Activated naive CD4-positive, alpha-beta T cell (primary cell): ENCODE results near the gene KRTAP4-12.
"Not testable (repeated sequence)": the region's sequence is repeated elsewhere in the genome, so short reads cannot be mapped to it uniquely, and the experiment has no call there.

Experiments used
- DNase-seq, 4 experiments: peaks; one replicate each; lab custom pipeline; 2025; lab: John Stamatoyannopoulos, UW

The KRTAP4-12 gene

DNA sequence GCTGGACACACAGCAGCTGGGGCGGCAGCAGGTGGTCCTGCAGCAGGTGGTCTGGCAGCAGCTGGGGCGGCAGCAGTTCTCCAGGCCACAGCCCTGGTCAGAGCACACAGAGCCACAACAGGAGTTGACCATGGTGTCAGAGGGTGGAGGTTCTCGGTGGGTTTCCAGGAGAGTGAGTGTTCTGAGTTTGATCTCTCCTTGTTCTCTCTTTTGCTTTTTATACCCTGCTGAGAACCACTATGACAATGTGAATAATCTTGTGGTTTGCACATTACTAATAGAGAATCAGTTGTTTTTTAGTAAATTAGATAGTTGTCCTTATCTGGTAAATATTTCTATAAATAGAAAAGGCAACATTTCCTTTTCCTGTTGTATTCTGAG, at the start of gene KRTAP4-12:
KRTAP4-12 (minus strand) TSS at position 192 of the 381 bp plus-strand sequence; CDS start at position 132, 60 bp downstream.
- DNase-seq: not testable (repeated sequence)

GRCh38 chr17:41171886-41172285, 47.9 kb upstream of the KRTAP4-12 start:
- no peak for DNase-seq

DNA sequence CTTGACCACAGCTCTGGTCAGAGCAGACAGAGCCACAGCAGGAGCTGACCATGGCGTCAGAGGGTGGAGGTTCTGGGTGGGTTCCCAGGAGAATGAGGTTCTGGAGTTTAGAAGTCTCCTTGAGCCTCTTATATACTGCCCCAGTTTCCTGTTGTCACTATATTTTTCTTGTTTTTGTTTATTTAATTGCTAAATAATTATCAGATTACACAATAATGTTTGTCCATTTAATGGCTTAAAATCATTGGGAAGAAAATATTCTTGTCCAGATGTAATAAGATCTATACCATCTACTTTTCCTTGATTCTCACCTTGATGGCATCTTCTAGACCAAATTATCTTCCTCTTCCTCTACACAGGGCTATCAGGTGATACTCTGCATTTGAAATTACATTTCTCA, 44.1 kb upstream of the KRTAP4-12 start, which contains the start of gene KRTAP4-3:
KRTAP4-3 (minus strand) TSS at position 101 of the 400 bp plus-strand sequence; CDS start at position 52, 49 bp downstream.
- DNase-seq: no peak

DNA sequence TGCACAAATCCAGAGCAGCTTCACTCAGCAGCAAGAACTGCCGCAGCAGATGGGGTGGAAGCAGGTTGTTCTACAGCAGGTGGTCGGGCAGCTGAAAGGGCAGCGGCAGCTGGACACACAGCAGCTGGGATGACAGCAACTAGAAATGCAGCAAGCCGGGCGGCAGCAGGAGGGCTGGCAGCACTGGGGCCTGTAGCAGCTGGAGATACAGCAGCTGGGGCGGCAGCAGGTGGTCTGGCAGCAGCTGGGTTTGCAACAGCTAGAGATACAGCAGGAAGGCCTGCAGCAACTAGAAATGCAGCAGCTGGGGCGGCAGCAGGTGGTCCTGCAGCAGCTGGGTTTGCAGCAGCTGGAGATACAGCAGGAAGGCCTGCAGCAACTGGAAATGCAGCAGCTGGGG, 43.6 kb upstream of the KRTAP4-12 start:
- DNase-seq: no peak

- no peak for DNase-seq
Measured at GRCh38 chr17:41163828-41164227, 39.8 kb upstream of the KRTAP4-12 start.

DNA sequence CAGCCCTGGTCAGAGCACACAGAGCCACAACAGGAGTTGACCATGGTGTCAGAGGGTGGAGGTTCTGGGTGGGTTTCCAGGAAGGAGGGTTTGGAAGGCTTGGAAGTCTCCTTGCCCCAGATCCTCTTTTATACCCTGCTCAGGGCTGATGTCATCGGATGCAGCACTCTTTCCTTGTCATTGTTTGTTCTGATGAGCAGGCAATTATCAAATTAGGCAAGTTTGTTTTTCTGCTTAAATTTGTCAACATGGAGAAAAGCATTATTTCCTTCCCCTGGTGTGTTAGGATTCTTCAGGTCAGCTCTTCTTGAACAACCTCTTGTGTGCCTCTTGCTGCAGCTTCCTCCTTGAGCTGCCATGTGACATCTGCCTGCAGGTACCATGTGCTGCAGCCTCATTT, 36.7 kb upstream of the KRTAP4-12 start, which contains the start of gene KRTAP4-4:
KRTAP4-4 (minus strand) TSS at position 101 of the 400 bp plus-strand sequence; CDS start at position 44, 57 bp downstream.
- DNase-seq: no peak

DNA sequence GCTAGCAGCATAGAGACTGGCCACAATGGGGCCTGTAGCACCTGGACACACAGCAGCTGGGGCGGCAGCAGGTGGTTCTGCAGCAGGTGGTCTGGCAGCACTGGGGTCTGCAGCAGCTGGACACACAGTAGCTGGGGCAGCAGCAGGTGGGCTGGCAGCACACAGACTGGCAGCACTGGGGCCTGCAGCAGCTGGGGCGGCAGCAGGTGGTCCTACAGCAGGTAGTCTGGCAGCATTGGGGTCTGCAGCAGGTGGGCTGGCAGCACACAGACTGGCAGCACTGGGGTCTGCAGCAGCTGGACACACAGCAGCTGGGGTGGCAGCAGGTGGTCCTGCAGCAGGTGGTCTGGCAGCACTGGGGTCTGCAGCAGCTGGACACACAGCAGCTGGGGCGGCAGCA, 36.2 kb upstream of the KRTAP4-12 start:
- not testable (repeated sequence) for DNase-seq

- no peak for DNase-seq
Measured at GRCh38 chr17:41153856-41154255, 29.9 kb upstream of the KRTAP4-12 start.

DNA sequence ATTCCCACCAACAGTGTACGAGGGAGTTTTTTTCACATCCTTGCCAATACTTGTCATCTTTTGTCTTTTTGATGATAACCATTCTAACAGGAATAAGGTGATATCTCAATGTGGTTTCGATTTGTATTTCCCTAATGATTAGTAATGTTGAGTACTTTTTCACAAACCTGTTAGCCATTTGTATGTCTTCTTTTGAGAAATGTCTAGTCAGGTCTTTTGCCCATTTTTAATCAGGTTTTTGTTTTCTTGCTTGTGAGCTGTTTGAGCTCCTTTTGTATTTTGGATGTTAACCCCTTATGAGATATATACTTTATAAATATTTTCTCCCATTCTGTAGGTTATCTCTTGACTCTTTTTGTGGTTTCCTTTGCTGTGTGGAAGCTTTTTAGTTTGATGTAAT, 27.5 kb upstream of the KRTAP4-12 start:
- DNase-seq: no peak

DNA sequence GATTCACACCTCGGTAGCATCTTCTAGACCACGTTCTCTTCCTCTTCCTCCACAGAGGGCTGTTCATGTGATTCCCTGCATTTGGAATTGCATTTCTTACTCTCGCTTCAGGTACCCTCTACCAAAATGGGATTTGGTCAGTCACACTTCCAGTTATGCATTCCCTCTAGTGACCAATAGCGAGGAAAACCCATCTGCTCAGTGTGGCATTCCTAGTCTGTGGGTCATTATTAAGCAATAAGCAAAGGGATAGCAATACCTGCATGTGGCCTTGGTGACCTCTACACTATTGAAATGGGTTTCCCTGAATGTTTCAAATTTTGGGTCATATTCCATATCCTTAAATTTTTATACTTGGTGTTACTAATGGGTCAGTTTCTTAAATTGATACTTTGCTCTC, 26.0 kb upstream of the KRTAP4-12 start:
- DNase-seq: no peak

GRCh38 chr17:41149652-41149985, 25.6 kb upstream of the KRTAP4-12 start, which contains the start of gene KRTAP4-5:
KRTAP4-5 (minus strand) TSS chr17:41149825; CDS start chr17:41149767, 58 bp downstream.
- DNase-seq: no peak

DNA sequence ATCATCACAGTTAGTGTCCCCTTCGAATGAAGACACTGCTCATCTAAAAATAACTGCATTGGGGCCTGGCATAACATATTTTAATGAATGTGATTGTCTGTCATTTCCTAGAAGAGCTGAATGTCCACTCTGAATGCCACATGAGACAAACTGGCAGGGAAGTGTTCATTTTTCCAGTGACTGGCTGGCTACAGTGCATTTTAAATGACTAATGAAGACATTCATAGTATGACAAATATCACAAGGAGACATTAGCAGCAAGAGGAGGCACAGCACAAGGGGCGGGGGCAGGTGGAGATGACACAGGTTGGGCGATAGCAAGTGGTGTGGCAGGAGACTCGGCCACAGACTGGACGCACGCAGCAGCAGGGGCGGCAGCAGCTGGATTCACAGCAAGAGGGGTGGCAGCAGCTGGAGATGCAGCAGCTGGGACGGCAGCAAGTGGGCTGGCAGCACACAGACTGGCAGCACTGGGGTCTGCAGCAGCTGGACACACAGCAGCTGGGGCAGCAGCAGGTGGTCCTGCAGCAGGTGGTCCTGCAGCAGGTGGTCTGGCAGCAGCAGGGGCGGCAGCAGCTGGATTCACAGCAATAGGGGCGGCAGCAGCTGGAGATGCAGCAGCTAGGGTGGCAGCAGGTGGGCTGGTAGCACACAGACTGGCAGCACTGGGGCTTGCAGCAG, 25.1 kb upstream of the KRTAP4-12 start:
- DNase-seq: not testable (repeated sequence)

DNA sequence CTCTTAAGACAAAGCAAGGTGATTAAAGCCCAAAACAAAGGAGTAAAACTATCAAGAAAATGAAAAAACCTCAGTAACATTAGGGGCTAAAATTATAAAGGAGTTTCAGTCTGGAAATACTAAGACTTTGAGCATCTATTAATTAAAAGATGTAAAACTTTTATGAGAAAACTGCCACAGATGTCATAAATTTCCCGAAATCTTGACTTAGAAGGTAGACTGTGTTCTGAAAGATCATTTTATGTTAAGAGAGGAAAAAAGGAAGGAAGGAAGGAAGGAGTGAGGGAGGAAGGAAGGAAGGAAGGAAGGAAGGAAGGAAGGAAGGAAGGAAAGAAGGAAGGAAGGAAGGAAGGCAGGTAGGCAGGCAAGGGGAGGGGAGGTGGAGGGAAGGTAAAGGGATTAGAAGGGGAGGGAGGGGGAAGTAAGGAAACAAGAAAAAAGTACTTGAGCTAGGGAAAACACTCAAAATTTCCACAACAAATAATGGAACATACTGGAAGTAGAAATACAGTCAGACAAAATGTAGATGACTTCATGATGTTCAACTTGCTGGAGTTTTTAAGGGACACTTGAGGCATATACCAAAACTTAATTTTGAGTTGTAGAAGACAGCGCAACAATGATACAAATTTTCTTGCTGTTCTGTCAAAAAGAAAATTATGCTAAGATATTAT, 23.7 kb upstream of the KRTAP4-12 start:
- no peak for DNase-seq

GRCh38 chr17:41145261-41145660, 21.3 kb upstream of the KRTAP4-12 start:
- no peak for DNase-seq

DNA sequence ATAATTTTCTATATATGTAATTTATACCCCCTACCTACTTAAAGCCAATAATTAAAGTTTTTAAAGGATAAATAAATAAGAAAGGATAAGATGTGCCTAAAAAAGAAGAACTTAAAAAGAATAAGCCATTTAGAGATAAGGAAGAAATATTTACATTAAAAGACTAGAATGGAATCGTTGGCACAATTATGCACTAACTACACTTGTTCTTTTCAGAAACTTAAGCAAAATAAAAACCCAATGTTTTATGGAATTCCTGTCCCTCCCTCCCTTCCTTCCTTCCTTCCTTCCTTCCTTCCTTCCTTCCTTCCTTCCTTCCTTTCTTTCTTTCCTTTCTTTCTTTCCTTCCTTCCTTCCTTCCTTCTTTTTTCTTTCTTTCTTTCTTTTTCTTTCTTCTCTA, 20.9 kb upstream of the KRTAP4-12 start:
- DNase-seq: no peak

- DNase-seq: no peak
Measured at GRCh38 chr17:41141361-41141760, 17.4 kb upstream of the KRTAP4-12 start.

DNA sequence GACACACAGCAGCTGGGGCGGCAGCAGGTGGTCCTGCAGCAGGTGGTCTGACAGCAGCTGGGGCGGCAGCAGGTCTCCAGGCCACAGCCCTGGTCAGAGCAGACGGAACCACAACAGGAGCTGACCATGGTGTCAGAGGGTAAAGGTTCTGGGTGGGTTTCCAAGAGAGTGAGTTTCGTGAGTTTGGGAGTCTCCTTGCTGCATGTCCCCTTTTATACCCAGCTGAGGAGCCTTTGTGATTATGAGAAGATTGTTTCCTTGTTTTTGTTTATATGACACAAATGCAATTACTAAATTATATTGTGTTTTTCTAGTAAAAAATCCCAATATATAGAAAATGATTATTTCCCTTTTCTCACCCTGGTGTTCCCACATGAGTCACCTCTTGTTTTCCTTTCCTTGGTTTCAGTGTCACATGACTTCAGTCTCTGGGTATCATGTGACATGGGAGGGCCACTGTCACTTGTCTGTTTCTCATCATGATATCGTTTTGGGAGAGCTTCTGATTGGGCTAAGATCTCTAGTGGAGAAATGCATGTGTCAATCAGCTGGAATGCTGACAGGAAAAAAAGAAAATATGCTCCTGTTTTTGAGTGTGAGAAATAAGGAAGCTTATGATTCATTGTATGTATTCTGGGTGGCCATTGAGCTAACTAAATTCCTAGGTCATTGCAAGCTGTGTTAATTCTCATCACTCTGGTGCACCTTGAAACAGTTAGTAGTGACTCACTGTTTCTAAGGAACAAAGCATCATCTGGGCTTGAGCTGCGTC, 16.6 kb upstream of the KRTAP4-12 start, which contains the start of gene KRTAP4-6:
KRTAP4-6 (minus strand) TSS at position 185 of the 772 bp plus-strand sequence; CDS start at position 128, 57 bp downstream.
- no peak for DNase-seq

DNA sequence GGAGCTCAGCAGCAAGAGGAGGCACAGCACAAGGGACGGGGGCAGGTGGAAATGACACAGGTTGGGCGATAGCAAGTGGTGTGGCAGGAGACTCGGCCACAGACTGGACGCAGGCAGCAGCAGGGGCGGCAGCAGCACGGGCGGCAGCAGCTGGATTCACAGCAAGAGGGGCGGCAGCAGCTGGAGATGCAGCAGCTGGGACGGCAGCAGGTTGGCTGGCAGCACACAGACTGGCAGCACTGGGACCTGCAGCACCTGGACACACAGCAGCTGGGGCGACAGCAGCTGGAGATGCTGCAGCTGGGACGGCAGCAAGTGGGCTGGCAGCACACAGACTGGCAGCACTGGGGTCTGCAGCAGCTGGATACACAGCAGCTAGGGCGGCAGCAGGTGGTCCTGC, 15.9 kb upstream of the KRTAP4-12 start:
- DNase-seq: not testable (repeated sequence)

DNA sequence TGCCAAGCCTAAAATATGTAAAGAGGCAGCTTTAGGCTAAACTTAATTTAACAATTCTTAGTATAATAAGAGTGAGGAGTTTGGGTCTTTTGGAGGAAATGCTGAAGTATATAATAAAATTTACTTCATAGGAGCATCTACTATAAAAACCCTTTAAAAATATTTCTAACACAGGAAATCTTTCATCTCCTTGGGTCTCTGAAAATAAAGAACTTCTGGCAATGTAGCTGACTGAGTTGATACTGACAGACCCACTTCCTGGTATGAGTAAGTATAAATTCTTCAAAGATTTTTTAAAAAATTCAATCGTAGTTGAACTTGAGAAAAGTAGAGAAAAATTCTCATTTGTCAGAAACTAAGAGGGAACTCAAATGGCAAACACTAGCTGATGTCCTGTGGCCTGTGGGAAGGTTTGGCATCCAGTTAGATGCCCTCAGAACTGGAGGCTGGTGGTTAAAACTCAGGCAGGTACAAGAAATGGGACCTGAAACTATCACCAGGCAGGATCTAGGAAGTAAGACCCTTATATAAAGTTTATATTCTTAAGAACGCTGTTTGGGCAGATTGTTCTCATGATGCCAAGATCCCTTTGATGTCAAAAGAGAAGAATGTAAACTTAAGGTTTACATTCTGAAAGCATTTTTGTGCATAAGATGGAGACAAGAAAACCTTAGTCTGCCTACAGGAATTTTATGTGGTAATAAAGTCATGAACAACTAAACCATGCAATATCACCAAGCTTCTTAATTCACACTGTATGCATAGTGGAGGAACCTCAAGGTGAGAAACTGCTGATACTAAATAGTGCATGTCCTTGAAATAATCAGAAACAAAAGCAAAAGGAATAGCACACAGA, 10.1 kb upstream of the KRTAP4-12 start:
- no peak for DNase-seq

- DNase-seq: no peak
Measured at GRCh38 chr17:41131979-41132378, 8.0 kb upstream of the KRTAP4-12 start.

DNA sequence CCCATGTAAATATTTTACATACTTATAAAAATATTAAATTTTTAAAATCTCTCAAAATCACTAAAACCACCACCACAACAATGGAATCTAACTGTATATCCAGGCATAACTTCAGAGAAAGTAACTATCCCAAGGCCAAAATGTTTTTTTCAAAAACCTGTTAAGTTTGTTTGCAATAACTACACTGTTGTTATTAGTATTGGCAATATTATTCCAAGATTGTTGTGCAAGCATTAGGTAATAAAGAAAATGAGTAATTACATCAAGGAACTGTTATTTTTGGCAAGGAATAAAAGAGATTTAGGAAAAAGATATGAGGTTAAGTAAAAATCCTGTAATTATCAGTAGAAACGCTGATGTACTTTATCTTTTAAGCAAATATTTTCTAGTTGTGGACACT, 3.4 kb upstream of the KRTAP4-12 start:
- no peak for DNase-seq

DNA sequence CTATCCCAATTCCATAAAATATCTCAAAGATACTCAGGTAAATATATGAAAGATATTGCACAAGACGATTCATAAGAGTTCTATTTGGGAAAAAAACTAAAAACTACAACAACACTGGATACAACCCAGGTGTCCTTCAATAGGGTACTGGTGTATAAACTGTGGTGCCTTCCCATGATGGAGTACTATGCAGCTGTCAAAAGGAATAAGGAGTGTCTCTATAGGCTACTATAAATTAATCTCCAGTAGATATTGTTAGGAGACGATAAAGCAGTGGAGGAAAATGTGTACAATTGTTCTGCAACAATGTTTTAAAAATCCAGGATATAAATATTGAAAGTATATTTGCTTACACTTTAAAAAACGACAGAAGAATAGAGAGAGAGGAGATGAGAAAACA, 2.4 kb upstream of the KRTAP4-12 start:
- no peak for DNase-seq
